Immature natural killer cell (primary cell): ENCODE data around the gene ACSS1. TPM values are rescaled to one million over a fixed set of nuclear protein-coding genes. Genes with fewer than 3 reads are reported as not detected.

ENCODE experiments used
- DNase-seq, 3 donors: peaks; one replicate each; pipeline ENCODE4 v3.0.0; 2022; ENCODE audit warnings: mixed read lengths in 1 of 3
- H3K27ac Mint-ChIP-seq, 6 donors: one replicate each; pipeline ENCODE4 v1.8.0; 2020; ENCODE audit warnings: mixed read lengths in 6 of 6, mild to moderate bottlenecking in 5 of 6, inconsistent platforms in 4 of 6, moderate library complexity in 3 of 6
- H3K27me3 Mint-ChIP-seq, 3 donors: one replicate each; pipeline ENCODE4 v1.8.0; 2020 to 2021; ENCODE audit warnings: low read depth in 3 of 3, mild to moderate bottlenecking in 3 of 3, mixed read lengths in 3 of 3, moderate library complexity in 3 of 3, inconsistent platforms in 1 of 3
- H3K36me3 Mint-ChIP-seq, 3 donors: one replicate each; pipeline ENCODE4 v1.8.0; 2020; ENCODE audit warnings: mixed read lengths in 3 of 3, inconsistent platforms in 2 of 3, mild to moderate bottlenecking in 2 of 3
- H3K4me1 Mint-ChIP-seq, 2 donors: one replicate each; pipeline ENCODE4 v1.8.0; 2020; ENCODE audit warnings: inconsistent platforms in 2 of 2, mild to moderate bottlenecking in 2 of 2, mixed read lengths in 2 of 2, moderate library complexity in 1 of 2
- H3K4me3 Mint-ChIP-seq, 5 donors: one replicate each; pipeline ENCODE4 v1.8.0; 2020; ENCODE audit warnings: mild to moderate bottlenecking in 5 of 5, mixed read lengths in 5 of 5, inconsistent platforms in 3 of 5, moderate library complexity in 3 of 5
- H3K9me3 Mint-ChIP-seq, 6 donors: one replicate each; pipeline ENCODE4 v1.8.0; 2020; ENCODE audit warnings: mild to moderate bottlenecking in 6 of 6, mixed read lengths in 6 of 6, inconsistent platforms in 4 of 6, moderate library complexity in 3 of 6
- polyA plus RNA-seq, 3 donors: library from polyadenylated mRNA; unstranded; fragments of 300-500 nt; fragmentation: Illumina TruSeq; gene quantifications; one replicate each; pipeline ENCODE4 v1.2.3, GENCODE V29; 2021

The ACSS1 gene
- 10 to 100 TPM; 66.6 to 85.2 (median 83.7) TPM for polyA plus RNA-seq

DNA sequence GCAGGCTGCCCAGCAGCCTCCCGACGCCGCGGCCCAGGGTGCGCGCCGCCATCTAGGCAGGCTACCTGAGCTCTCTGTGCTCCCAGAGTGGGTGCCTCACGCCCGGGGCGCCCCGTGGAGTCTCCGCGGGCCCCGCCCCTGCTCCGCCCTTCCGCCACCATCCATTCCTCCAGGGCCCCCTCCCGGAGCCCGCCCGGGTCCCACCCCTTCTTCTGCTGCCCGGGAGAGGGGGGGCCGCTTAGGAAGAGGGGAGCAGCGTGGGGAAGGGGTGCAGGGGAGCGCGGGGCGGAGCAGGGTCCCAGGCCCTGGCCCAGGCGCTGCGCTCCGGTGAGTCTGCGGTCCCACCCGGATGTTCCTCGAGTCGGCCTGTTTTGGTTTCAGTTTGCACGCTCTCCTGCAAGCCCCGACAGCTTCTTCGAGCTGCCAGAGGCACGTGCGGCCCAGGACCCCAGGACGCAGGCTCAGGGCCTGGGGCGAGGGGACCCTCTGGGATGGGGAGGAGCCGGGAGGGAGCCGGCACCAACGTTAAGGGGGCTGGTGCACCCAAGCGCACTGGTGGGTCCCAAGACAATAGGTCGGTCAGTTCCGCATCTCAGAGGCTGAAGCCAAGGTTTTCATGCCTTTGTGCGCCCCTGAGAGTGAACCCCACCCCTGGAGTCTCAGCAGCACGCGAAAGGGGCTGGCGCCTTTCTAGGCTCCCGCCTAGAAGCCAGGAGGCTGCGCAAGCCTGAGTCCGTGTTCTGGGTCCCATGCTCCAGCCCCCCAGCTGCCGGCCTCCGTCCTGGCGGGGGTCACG, at the start of gene ACSS1:
Gene ACSS1 (minus strand): TSS at position 89 of the 796 bp plus-strand sequence. CDS start 37 bp downstream, at position 52.
- peaks cover 50% of the 10 kb centered on the region in 2 donors for H3K4me1 Mint-ChIP-seq
- H3K9me3 Mint-ChIP-seq, result no peaks in the 10 kb centered on the region
- H3K36me3 Mint-ChIP-seq, result no peaks in the 10 kb centered on the region
- peak; percentile 80 to 83 (median 82) for DNase-seq
- peaks cover 3 to 24% (median 5%) of the 10 kb centered on the region in 3 donors for H3K27me3 Mint-ChIP-seq
- peak within 1 kb of the TSS; percentile 91 to 97 (median 95) for H3K27ac Mint-ChIP-seq
- H3K4me3 Mint-ChIP-seq, result peak within 1 kb of the TSS; percentile 87 to 91 (median 88)

DNA sequence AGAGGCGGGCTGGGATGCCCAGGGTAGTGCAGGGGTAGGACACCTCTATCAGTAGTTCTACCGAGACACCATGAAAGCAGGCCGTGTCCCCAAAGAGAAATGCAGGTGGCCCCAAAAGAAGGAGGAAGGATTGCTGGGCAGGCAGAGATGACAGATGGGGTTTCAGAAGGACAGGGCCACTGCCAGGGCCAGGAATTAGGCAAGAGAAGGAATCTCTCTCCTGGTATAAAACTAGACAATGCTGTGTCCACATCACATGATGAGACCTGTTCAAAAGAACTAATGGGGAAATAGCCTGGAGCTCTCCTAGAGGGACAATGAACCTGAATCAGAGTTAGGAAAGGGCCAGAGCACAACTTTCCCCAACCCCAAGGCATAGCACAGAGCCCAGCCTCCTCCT, 45.6 kb upstream of the ACSS1 start:
- peaks cover 1 to 21% (median 3%) of the 10 kb centered on the region in 3 donors for H3K27me3 Mint-ChIP-seq
- no peak overlapping the region for H3K27ac Mint-ChIP-seq
- no peaks in the 10 kb centered on the region for H3K9me3 Mint-ChIP-seq
- H3K4me1 Mint-ChIP-seq, result peaks cover 0 to 2% of the 10 kb centered on the region in 2 donors
- H3K4me3 Mint-ChIP-seq, result no peak overlapping the region
- no peak for DNase-seq
- no peaks in the 10 kb centered on the region for H3K36me3 Mint-ChIP-seq

DNA sequence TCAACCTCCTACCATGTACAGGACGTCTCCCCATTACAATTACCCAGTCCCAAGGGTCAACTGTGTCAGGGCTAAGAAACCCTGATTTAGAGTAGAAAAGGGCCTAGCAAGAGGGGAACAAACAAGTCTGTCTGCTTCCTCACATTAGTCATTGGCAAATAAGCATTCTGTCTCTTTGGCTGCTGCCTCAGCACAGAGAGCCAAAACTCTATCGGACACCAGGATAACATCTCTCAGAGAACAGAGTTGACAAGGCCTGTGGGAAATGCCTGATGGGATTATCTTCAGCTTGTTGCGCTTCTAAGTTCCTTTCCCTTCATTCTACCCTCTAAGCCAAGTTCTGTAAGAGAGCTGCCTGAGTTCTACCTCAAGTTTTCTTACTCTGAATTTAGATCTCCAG, 43.0 kb upstream of the ACSS1 start:
- Mint-ChIP-seq H3K27me3 (peaks cover 1 to 13% (median 3%) of the 10 kb centered on the region in 3 donors), H3K9me3 (no peaks in the 10 kb centered on the region), H3K4me1 (peaks cover 0 to 2% of the 10 kb centered on the region in 2 donors), H3K36me3 (no peaks in the 10 kb centered on the region), H3K4me3 (no peak overlapping the region), H3K27ac (no peak overlapping the region)
- no peak for DNase-seq

DNA sequence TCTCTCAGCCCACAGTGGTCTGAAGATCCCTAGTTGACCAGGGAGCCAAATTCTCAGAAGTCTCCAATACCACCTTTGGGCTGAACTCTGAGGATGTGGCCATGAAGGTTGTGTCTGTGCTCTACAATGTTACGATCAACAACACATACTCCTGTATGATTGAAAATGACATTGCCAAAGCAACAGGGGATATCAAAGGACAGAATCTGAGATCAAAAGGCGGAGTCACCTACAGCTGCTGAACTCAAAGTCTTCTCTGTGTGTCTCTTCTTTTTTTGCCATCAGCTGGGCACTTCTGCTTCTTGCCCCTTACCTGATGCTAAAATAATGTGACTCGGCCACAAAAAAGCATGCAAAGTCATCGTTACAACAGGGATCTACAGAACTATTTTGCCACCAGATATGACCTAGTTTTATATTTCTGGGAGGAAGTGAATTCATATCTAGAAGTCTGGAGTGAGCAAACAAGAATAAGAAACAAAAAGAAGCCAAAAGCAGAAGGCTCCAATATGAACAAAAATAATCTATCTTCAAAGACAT, 41.7 kb upstream of the ACSS1 start:
- Mint-ChIP-seq H3K27ac (peak overlapping the region in 1 of 6 donors; percentile 46), H3K9me3 (no peaks in the 10 kb centered on the region)
- no peak for DNase-seq

DNA sequence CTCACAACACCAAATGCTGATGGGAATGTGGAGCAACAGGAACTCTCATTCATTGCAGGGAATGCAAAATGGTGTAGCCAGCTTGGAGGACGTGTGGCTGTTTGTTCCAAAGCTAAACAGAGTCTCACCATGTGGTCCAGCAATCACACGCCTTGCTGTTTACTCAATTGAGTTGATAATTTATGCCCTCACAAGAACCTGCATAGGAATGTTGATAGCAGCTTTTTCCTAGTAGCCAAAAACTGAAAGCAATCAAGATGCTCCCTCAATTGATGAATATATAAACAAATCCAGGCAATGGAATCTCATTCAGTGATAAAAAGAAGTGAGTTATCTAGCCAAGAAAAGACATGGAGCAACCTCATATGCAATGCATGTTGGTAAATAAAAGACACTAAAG, 39.6 kb upstream of the ACSS1 start:
- no peak overlapping the region for H3K4me3 Mint-ChIP-seq
- H3K4me1 Mint-ChIP-seq, result peaks cover 0 to 2% of the 10 kb centered on the region in 2 donors
- no peaks in the 10 kb centered on the region for H3K36me3 Mint-ChIP-seq
- H3K27me3 Mint-ChIP-seq, result peaks cover 1 to 6% (median 6%) of the 10 kb centered on the region in 3 donors
- H3K9me3 Mint-ChIP-seq, result no peaks in the 10 kb centered on the region
- H3K27ac Mint-ChIP-seq, result no peak overlapping the region
- DNase-seq, result no peak

More for the DNA sequence above, 41.7 kb upstream of the ACSS1 start:
- H3K4me1 Mint-ChIP-seq, result peaks cover 0 to 2% of the 10 kb centered on the region in 2 donors
- H3K4me3 Mint-ChIP-seq, result no peak overlapping the region
- peaks cover 1 to 8% (median 6%) of the 10 kb centered on the region in 3 donors for H3K27me3 Mint-ChIP-seq
- H3K36me3 Mint-ChIP-seq, result no peaks in the 10 kb centered on the region

DNA sequence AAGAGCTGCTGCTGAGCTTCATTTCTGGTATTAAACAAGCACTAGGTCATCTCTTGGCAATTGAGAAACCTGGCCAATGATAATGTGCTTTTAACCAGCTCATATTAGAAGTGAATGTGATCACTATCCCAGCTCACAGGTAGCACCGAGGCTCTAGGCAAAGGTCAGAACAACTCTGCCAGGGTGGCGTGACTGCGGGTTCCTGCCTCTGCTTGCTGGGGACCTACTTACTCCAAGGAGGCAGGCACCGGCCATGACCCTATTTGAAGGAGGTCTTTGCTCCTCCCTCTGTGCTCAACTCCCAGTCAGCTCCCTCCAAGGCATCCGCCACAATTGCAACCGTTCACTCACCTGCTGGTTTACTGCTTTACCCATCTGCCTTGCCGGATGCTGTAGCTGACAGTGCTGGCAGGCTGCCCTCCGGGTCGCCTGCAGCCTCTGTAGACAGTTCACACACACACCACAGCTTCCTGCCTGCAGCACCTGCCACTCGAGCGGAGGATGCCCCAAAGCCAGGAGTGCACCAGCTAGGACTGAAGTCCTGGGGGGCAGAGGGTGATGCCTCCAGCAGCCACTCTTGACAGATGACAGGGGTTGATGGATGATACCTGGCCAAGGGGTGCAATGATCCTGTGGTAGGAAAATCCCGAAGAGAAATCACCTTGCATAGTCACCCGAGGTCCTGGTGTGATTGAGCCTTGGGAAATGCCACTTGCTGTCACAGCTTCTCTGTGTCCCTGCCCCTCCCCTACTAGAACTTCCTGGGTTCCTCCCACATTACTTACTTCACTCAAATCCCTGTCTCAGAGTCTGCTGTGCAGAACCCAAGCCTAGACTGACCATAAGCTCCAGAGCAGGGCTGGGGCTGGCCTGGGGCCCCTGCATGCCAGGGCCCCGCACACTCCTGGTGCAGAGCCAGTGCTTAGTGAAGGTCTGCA, 32.8 kb upstream of the ACSS1 start:
- H3K27ac Mint-ChIP-seq, result peak overlapping the region in 3 of 6 donors; percentile 36 to 56 (median 46)
- peak overlapping the region; percentile 0 to 63 (median 60) for H3K4me3 Mint-ChIP-seq
- no peaks in the 10 kb centered on the region for H3K9me3 Mint-ChIP-seq
- peak; percentile 63 to 69 (median 68) for DNase-seq
- H3K4me1 Mint-ChIP-seq, result peaks cover 22 to 28% of the 10 kb centered on the region in 2 donors
- H3K27me3 Mint-ChIP-seq, result peaks cover 8 to 13% (median 13%) of the 10 kb centered on the region in 3 donors
- H3K36me3 Mint-ChIP-seq, result peaks cover 0 to 8% (median 0%) of the 10 kb centered on the region in 3 donors

DNA sequence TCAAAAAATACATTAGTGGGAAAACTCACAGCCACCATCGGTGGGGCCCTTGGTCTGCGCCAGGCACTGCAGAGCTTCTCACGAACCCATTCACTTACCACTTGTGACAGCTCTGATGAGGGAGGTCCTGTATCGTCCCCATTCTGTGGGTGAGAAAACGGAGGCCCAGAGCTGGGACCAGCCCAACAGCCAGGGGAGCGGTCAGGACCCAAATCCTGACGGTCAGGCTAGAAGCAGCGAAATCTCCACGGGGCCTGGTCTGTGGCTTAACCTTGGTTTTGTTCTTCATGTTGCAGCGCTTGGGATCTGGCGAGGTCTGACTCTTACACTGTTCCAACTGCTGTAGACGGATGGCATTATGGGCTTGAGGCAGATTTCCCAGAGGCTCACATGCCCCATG, 31.7 kb upstream of the ACSS1 start:
- Mint-ChIP-seq H3K27ac (no peak overlapping the region), H3K4me3 (peak overlapping the region in 1 of 5 donors; percentile 5), H3K9me3 (no peaks in the 10 kb centered on the region), H3K27me3 (peaks cover 10 to 19% (median 13%) of the 10 kb centered on the region in 3 donors), H3K36me3 (peaks cover 0 to 8% (median 0%) of the 10 kb centered on the region in 3 donors), H3K4me1 (peaks cover 22 to 28% of the 10 kb centered on the region in 2 donors)
- DNase-seq, result no peak

DNA sequence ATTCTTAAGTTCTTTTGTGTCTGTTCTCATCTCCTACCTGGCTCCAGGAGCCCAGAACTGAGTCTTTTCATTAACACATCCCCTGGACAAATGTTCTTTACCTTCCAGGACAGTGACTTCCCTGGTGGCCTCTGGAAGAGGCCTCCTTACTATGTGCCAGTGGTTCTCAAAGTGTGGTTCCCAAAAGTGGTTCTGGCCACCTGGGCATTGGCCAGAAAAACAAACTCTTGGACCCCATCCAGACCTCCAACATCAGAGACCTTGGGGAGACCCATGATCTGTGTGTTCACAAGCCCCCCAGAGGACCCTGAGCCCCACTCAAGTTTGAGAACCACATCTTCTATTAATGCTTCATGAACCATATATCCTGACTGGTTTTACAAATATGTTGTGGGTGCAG, 31.2 kb upstream of the ACSS1 start:
- H3K9me3 Mint-ChIP-seq, result no peaks in the 10 kb centered on the region
- H3K36me3 Mint-ChIP-seq, result peaks cover 0 to 8% (median 0%) of the 10 kb centered on the region in 3 donors
- peaks cover 22 to 28% of the 10 kb centered on the region in 2 donors for H3K4me1 Mint-ChIP-seq
- DNase-seq, result no peak
- H3K4me3 Mint-ChIP-seq, result peak overlapping the region in 1 of 5 donors; percentile 5
- peaks cover 11 to 22% (median 17%) of the 10 kb centered on the region in 3 donors for H3K27me3 Mint-ChIP-seq
- H3K27ac Mint-ChIP-seq, result no peak overlapping the region

DNA sequence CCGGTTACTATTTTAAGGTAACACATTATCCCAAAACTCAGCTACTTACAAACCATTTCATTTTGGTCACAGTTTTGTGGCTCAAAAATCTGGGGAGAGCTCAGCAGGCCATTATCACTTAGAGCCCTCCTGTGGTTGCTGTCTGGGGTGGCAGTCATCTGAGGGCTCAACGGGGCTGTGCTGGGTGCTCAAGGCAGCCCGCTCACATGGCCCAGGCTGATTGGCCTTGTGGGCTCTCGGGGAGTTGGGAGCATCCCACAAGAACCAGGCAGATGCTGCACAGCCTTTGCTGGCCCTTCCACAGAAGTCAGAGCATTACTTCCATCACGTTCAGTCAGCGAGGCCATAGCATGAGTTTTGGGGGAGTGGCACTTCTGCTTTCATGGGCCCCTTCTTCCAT, 30.3 kb upstream of the ACSS1 start:
- Mint-ChIP-seq H3K9me3 (no peaks in the 10 kb centered on the region), H3K36me3 (peaks cover 0 to 8% (median 0%) of the 10 kb centered on the region in 3 donors)

DNA sequence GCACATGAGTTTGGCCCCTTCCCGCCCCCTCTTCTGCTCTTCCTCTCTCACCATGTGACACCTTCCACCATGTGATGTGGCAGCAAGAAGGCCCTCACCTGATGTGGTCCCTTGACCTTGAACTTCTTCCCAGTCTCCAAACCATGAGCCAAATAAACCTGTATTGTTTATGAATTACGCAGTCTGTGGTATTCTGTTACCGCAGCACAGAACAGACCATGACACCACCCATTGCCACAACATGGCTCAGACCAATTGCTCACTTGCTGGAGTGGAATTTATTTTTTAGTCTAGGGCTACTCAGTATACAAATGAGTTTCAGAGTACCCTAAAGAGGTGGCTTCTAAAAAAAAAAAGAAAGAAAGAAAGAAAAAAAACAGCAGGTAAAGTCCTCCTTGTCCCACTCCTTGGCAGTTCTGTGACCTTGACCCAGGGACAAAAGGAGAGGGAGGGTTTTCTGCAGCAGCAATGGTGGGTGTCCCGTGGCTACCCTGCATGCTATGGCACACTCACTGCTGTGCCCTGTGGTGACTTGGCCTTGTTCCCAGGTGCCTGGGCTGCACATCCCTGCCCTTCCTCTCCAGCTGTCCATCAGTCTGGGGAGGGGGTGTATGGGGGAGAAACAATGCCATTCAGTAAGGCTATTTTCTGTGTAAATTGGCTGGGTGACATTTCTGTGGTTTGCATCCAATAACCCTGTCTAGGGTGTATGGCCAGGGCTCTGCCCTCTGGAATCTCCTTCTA, 29.4 kb upstream of the ACSS1 start:
- Mint-ChIP-seq H3K27ac (no peak overlapping the region), H3K36me3 (peaks cover 0 to 8% (median 0%) of the 10 kb centered on the region in 3 donors), H3K4me3 (no peak overlapping the region), H3K9me3 (no peaks in the 10 kb centered on the region), H3K27me3 (peaks cover 21 to 31% (median 21%) of the 10 kb centered on the region in 3 donors), H3K4me1 (peaks cover 28% of the 10 kb centered on the region in 2 donors)
- no peak for DNase-seq

More for the DNA sequence above, 30.3 kb upstream of the ACSS1 start:
- no peak for DNase-seq
- no peak overlapping the region for H3K27ac Mint-ChIP-seq
- no peak overlapping the region for H3K4me3 Mint-ChIP-seq
- peaks cover 28% of the 10 kb centered on the region in 2 donors for H3K4me1 Mint-ChIP-seq
- peaks cover 14 to 25% (median 17%) of the 10 kb centered on the region in 3 donors for H3K27me3 Mint-ChIP-seq

DNA sequence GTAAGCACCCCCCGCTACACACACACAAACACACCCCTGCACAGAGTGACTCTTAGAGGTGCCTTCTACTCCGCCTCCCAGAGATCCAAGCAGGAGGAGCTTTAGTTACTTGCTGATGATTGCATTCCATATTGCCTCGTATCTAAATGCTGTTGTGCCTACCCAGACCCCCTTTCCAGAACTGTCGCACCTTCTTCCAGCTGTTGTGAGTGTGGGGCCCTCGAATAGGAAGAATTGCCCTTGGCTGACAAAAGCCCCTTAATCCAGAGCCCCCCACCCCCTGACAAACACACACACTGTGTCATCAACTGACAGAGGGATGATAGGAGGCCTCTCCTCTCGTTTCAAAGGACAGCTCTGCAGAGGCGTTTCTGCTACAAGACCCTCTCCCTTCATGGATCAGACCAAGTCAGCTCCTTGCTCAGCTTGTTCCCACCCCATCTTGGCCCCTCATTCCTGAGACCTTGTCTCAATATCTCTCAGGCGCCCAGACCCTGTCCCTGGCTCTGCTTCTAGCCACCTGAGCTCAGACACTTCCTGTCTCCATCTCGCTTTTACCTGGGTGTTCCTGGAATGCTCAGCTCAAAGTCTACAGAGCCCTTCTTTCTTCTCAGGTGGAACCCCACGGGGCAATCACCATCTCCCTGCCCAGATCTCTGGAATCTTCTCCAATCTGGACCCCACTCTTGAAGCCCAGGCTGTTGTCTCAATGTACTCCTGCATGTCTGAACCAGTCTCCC, 28.0 kb upstream of the ACSS1 start:
- H3K27me3 Mint-ChIP-seq, result peaks cover 26 to 35% (median 27%) of the 10 kb centered on the region in 3 donors
- peaks cover 19 to 20% of the 10 kb centered on the region in 2 donors for H3K4me1 Mint-ChIP-seq
- H3K4me3 Mint-ChIP-seq, result no peak overlapping the region
- peaks cover 0 to 8% (median under 1%) of the 10 kb centered on the region in 3 donors for H3K36me3 Mint-ChIP-seq
- DNase-seq, result no peak
- no peak overlapping the region for H3K27ac Mint-ChIP-seq
- no peaks in the 10 kb centered on the region for H3K9me3 Mint-ChIP-seq

DNA sequence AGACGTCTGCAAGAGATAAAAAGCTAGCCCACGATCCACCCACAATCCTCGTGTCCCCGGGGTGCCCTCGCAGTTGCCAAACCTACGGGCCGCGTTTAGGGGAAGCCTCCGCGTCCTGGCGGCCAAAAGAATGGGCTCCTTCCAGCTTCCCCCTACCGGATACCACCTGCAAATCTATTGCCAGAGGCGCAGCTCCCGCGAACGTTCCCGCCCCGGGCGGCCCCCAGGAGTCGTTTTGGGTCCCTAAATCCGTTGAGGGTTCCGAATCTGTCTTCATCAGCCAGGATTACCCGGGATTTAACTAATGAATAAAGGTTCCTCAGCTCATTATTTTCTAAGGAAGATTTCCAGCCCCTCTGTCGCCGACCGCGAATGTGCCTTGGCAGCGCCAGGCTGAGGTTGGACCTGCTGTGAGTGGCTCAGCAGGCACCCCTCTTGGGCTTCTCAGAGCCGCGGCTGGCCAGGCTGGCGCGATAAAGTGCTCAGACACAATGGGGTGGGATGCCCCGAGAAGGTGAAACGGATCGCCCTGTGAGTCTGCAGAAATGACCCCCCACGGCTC, 26.8 kb upstream of the ACSS1 start:
- Mint-ChIP-seq H3K36me3 (peaks cover 0 to 12% (median 4%) of the 10 kb centered on the region in 3 donors), H3K4me1 (peaks cover 6 to 9% of the 10 kb centered on the region in 2 donors), H3K27me3 (peaks cover 35 to 45% (median 36%) of the 10 kb centered on the region in 3 donors), H3K27ac (no peak overlapping the region), H3K9me3 (no peaks in the 10 kb centered on the region), H3K4me3 (no peak overlapping the region)
- DNase-seq, result no peak
